ENCODE data around the gene MBLAC1. TPM values are rescaled to one million over a fixed set of nuclear protein-coding genes. Genes with fewer than 3 reads are reported as not detected.

Gene MBLAC1
- total and polyA plus RNA-seq, 2 donors (not counting 1 experiment from before 2014, with no cell fraction given), result 1.6 to 4.5 TPM

DNA sequence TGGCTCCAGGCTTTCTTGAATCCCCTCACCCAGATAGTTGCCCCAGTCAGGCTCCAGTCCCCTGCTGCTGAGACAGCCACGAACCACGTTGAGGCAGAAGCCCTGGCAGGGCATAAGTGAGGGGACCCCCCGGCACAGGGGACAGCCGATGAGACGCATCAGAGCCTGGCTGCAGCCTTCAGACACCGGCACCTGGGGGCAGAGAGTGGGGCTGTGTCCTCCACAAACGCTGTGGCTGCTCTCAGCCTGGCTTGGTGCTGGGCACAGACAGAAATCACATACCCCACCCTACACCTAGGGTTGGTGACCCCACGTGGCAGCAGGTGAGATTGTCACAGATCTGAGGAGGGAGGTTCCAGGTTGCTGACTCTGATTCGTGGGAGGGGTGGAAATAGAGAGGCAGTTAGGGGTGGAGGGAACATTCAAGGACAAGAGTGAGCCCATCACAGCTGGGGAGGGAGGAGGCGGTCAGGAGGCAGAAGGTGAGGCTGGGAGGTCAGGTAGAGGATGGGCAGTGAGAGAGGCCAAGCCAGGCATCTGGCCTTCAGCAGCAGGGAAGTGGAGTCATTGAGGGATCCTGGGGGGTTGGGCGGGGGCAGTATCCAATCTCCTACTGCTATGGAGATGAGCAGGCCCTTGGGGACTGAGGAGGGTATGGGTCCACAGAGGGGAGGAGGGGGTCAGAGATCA lies 47.2 kb downstream of the MBLAC1 start:
- Histone ChIP-seq H3K79me2 (ENCODE audit: control insufficient read depth, insufficient read depth, low read length) (no peaks in the 10 kb centered on the region), H3K27me3 (replicated peaks in 1 of 4; ENCODE audit: control extremely low read depth in 1 of 4, control insufficient read depth in 3 of 4, insufficient read depth in 4 of 4, low read length in 3 of 4) (peaks cover 0 to 28% (median 17%) of the 10 kb centered on the region in 4 experiments), H2AFZ (ENCODE audit: insufficient read depth, low read depth, low read length, poor library complexity, severe bottlenecking) (no peak overlapping the region), H3K4me3 (ENCODE audit: control extremely low read depth in 1 of 5, extremely low read depth in 1 of 5, insufficient read depth in 1 of 5, low read depth in 2 of 5, low read length in 4 of 5) (no peak overlapping the region), H3K36me3 (replicated peaks in 1 of 2; ENCODE audit: control extremely low read depth in 1 of 2, control insufficient read depth in 1 of 2, extremely low read depth in 1 of 2, insufficient read depth in 2 of 2, low read length in 1 of 2) (no peaks in the 10 kb centered on the region), H3K4me1 (ENCODE audit: control insufficient read depth in 2 of 2, insufficient read depth in 2 of 2, low read length in 2 of 2) (peaks cover 31 to 36% of the 10 kb centered on the region in 2 donors), H3K9ac (ENCODE audit: low read length) (no peak overlapping the region), H3K9me3 (ENCODE audit: control extremely low read depth in 1 of 3, control insufficient read depth in 2 of 3, insufficient read depth in 1 of 3, low read length in 2 of 3) (peaks cover 0 to 14% (median 6%) of the 10 kb centered on the region in 3 donors), H3K4me2 (replicated peaks; ENCODE audit: low read depth, low read length, poor library complexity, severe bottlenecking) (no peak overlapping the region), H4K20me1 (ENCODE audit: control insufficient read depth, insufficient read depth, low read length, poor library complexity, severe bottlenecking) (peaks cover 5% of the 10 kb centered on the region), H3K27ac (ENCODE audit: low read length in 2 of 2) (no peak overlapping the region)
- intact Hi-C loops (cut with micrococcal nuclease), result no loop called here
- ChIA-PET CTCF (interaction anchor here (1.0 kb wide), 1 partner anchor 36 kb away, joined by 3 read pairs; no protein-coding TSS in a partner anchor), POLR2A (no interaction called here)
- Mint-ChIP-seq H3K4me3 (no peak overlapping the region), H3K9me3 (ENCODE audit: insufficient read depth) (no peaks in the 10 kb centered on the region), H3K27ac (no peak overlapping the region), H3K27me3 (peaks cover 20% of the 10 kb centered on the region), H3K4me1 (peaks cover 32% of the 10 kb centered on the region)
- no peak for DNase-seq
- ATAC-seq (ENCODE audit: low read depth), result no peak
- TF ChIP-seq CTCF (IDR thresholded peaks at IDR 0.05), result no peak
- TF ChIP-seq EZH2 (IDR thresholded peaks at IDR 0.05; ENCODE audit: borderline replicate concordance, insufficient read depth, low read depth, low read length, poor library complexity, severe bottlenecking), result no peak
- WGBS (ENCODE audit: insufficient coverage), result 92% methylated on average over 9 of the region's 11 CpGs

DNA sequence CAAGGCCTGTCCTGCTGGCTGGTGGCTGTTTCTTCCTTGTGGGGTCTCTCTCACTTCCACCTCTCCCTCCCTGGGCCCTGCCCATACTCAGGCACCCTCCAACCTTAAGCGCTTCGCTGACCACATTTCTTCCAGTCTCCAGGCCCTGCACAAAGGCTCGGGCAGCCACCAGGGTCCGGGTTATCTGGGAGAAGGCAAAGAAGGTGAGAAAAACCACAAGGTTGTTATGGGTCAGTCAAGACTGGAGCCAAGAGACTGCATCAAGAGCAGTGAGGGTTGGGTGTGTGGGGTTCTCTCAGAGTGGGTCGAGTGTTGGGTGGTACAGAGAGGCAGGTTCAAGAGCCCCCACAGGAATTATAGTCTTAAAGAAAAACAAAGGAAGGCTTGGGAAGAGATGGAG lies 47.8 kb downstream of the MBLAC1 start:
- Mint-ChIP-seq H3K4me1 (peaks cover 31% of the 10 kb centered on the region), H3K4me3 (no peak overlapping the region), H3K27me3 (peaks cover 15% of the 10 kb centered on the region), H3K27ac (no peak overlapping the region), H3K9me3 (ENCODE audit: insufficient read depth) (no peaks in the 10 kb centered on the region)
- H3K4me1 ChIP-seq (ENCODE audit: control insufficient read depth in 2 of 2, insufficient read depth in 2 of 2, low read length in 2 of 2), result peaks cover 26 to 30% of the 10 kb centered on the region in 2 donors
- no peak overlapping the region for H2AFZ ChIP-seq (ENCODE audit: insufficient read depth, low read depth, low read length, poor library complexity, severe bottlenecking)
- ATAC-seq (ENCODE audit: low read depth) (no peak), DNase-seq (no peak)
- no peak overlapping the region for H3K9ac ChIP-seq (ENCODE audit: low read length)
- ChIA-PET CTCF (no interaction called here), POLR2A (interaction anchor here (0.6 kb wide), 1 partner anchor 277 kb away, joined by 3 read pairs; no protein-coding TSS in a partner anchor)
- peaks cover 5% of the 10 kb centered on the region for H4K20me1 ChIP-seq (ENCODE audit: control insufficient read depth, insufficient read depth, low read length, poor library complexity, severe bottlenecking)
- H3K36me3 ChIP-seq (replicated peaks in 1 of 2; ENCODE audit: control extremely low read depth in 1 of 2, control insufficient read depth in 1 of 2, extremely low read depth in 1 of 2, insufficient read depth in 2 of 2, low read length in 1 of 2), result no peaks in the 10 kb centered on the region
- TF ChIP-seq CTCF (IDR thresholded peaks at IDR 0.05) (no peak), EZH2 (IDR thresholded peaks at IDR 0.05; ENCODE audit: borderline replicate concordance, insufficient read depth, low read depth, low read length, poor library complexity, severe bottlenecking) (no peak)
- WGBS (ENCODE audit: insufficient coverage), result 100% methylated on average over 3 of the region's 5 CpGs
- intact Hi-C loops (cut with micrococcal nuclease), result no loop called here
- H3K4me3 ChIP-seq (ENCODE audit: control extremely low read depth in 1 of 5, extremely low read depth in 1 of 5, insufficient read depth in 1 of 5, low read depth in 2 of 5, low read length in 4 of 5), result no peak overlapping the region
- no peaks in the 10 kb centered on the region for H3K79me2 ChIP-seq (ENCODE audit: control insufficient read depth, insufficient read depth, low read length)
- no peak overlapping the region for H3K4me2 ChIP-seq (replicated peaks; ENCODE audit: low read depth, low read length, poor library complexity, severe bottlenecking)
- peaks cover 0 to 14% (median 6%) of the 10 kb centered on the region in 3 donors for H3K9me3 ChIP-seq (ENCODE audit: control extremely low read depth in 1 of 3, control insufficient read depth in 2 of 3, insufficient read depth in 1 of 3, low read length in 2 of 3)
- peaks cover 0 to 22% (median 14%) of the 10 kb centered on the region in 4 experiments for H3K27me3 ChIP-seq (replicated peaks in 1 of 4; ENCODE audit: control extremely low read depth in 1 of 4, control insufficient read depth in 3 of 4, insufficient read depth in 4 of 4, low read length in 3 of 4)
- no peak overlapping the region for H3K27ac ChIP-seq (ENCODE audit: low read length in 2 of 2)

Data from B cell (primary cell).